WTC11 (cell line): ENCODE measurements around the gene KLHL22. TPM values are rescaled to one million over a fixed set of nuclear protein-coding genes. Genes with fewer than 3 reads are reported as not detected.

ENCODE experiments used
- ATAC-seq: fragments of 200-7000 bp; cut with Tn5 transposase; 2 replicates; pipeline ENCODE4 v1.10.0; 2021; ENCODE audit warnings: mild to moderate bottlenecking, moderate library complexity
- CTCF ChIA-PET: fragments of 300-600 bp; sonication (Branson Sonifier 250); formaldehyde crosslinking; loops from one replicate; lab custom pipeline; 2021; ENCODE audit warnings: antibody characterized with exemption; lab: Charles Lee
- POLR2A ChIA-PET: fragments of 350-600 bp; sonication (Branson Sonifier 250); formaldehyde crosslinking; loops from one replicate; lab custom pipeline; 2021; ENCODE audit warnings: antibody characterized with exemption; lab: Charles Lee
- DNase-seq: peaks from one replicate; pipeline ENCODE4 v3.0.0; 2021; ENCODE audit warnings: low spot score
- H3K27ac Mint-ChIP-seq: 2 replicates; pipeline ENCODE4 v1.8.0; 2021; ENCODE audit warnings: mixed read lengths
- H3K27me3 Mint-ChIP-seq: 2 replicates; pipeline ENCODE4 v1.8.0; 2021; ENCODE audit warnings: low read depth, mild to moderate bottlenecking, moderate library complexity, mixed read lengths
- H3K36me3 Mint-ChIP-seq: 2 replicates; pipeline ENCODE4 v1.8.0; 2021; ENCODE audit warnings: mixed read lengths
- H3K4me1 Mint-ChIP-seq: 2 replicates; pipeline ENCODE4 v1.8.0; 2022; ENCODE audit warnings: mixed read lengths
- H3K4me3 Mint-ChIP-seq: 2 replicates; pipeline ENCODE4 v1.8.0; 2021; ENCODE audit warnings: mild to moderate bottlenecking, moderate library complexity, mixed read lengths
- H3K9me3 Mint-ChIP-seq: 2 replicates; pipeline ENCODE4 v1.8.0; 2021; ENCODE audit warnings: mixed read lengths
- ATF1 ChIP-seq: sonication (generic); formaldehyde crosslinking; IDR thresholded peaks from 2 replicates; pipeline ENCODE4 v1.8.1; 2023; ENCODE audit warnings: mild to moderate bottlenecking, moderate library complexity, missing genetic modification reagents
- ATF3 ChIP-seq: sonication (generic); formaldehyde crosslinking; conservative IDR thresholded peaks from 2 replicates; pipeline ENCODE4 v1.8.1; 2022; ENCODE audit warnings: mild to moderate bottlenecking, missing genetic modification reagents
- CBFB ChIP-seq: sonication (generic); formaldehyde crosslinking; IDR thresholded peaks from 2 replicates; pipeline ENCODE4 v1.8.1; 2022; ENCODE audit warnings: mild to moderate bottlenecking, low read depth, missing genetic modification reagents
- CDX4 ChIP-seq: fragments of 250-450 bp; sonication (Bioruptor Pico); IDR thresholded peaks from 2 replicates; pipeline ENCODE4 v1.9.0; 2021; ENCODE audit warnings: moderate library complexity, mild to moderate bottlenecking, inconsistent platforms, borderline replicate concordance
- CREM ChIP-seq: sonication (generic); formaldehyde crosslinking; IDR thresholded peaks from 2 replicates; pipeline ENCODE4 v1.8.1; 2022; ENCODE audit warnings: mild to moderate bottlenecking, missing genetic modification reagents, moderate library complexity
- E2F1 ChIP-seq: sonication (generic); formaldehyde crosslinking; IDR thresholded peaks from 2 replicates; pipeline ENCODE4 v1.8.0; 2022; ENCODE audit warnings: mild to moderate bottlenecking, missing genetic modification reagents
- E2F5 ChIP-seq: sonication (generic); formaldehyde crosslinking; IDR thresholded peaks from 2 replicates; pipeline ENCODE4 v1.8.1; 2022; ENCODE audit warnings: mild to moderate bottlenecking, moderate library complexity, missing genetic modification reagents
- GRHL2 ChIP-seq: fragments of 250-450 bp; sonication (Bioruptor Pico); IDR thresholded peaks from 2 replicates; pipeline ENCODE4 v1.8.0; 2022; ENCODE audit warnings: mild to moderate bottlenecking, moderate library complexity; ENCODE audit not compliant: insufficient replicate concordance, severe bottlenecking
- IRF2 ChIP-seq: sonication (generic); formaldehyde crosslinking; IDR thresholded peaks from 2 replicates; pipeline ENCODE4 v1.8.0; 2022; ENCODE audit warnings: low read depth, missing genetic modification reagents, borderline replicate concordance
- MLX ChIP-seq: sonication (generic); formaldehyde crosslinking; IDR thresholded peaks from 2 replicates; pipeline ENCODE4 v1.8.1; 2023; ENCODE audit warnings: mild to moderate bottlenecking, missing genetic modification reagents, moderate library complexity
- MYBL2 ChIP-seq: sonication (generic); formaldehyde crosslinking; IDR thresholded peaks from 2 replicates; pipeline ENCODE4 v1.8.1; 2023; ENCODE audit warnings: mild to moderate bottlenecking, moderate library complexity, missing genetic modification reagents
- NFYB ChIP-seq: sonication (generic); formaldehyde crosslinking; conservative IDR thresholded peaks from 2 replicates; pipeline ENCODE4 v1.8.0; 2022; ENCODE audit warnings: low read depth, missing genetic modification reagents
- NR3C1 ChIP-seq: sonication (generic); formaldehyde crosslinking; conservative IDR thresholded peaks from 2 replicates; pipeline ENCODE4 v1.8.1; 2023; ENCODE audit warnings: low read depth, mild to moderate bottlenecking, missing genetic modification reagents
- PRDM15 ChIP-seq: sonication (generic); formaldehyde crosslinking; IDR thresholded peaks from 2 replicates; pipeline ENCODE4 v1.8.0; 2022; ENCODE audit warnings: missing genetic modification reagents
- RELA ChIP-seq: sonication (generic); formaldehyde crosslinking; IDR thresholded peaks from 2 replicates; pipeline ENCODE4 v1.8.1; 2022; ENCODE audit warnings: missing genetic modification reagents, mild to moderate bottlenecking, borderline replicate concordance
- SMAD4 ChIP-seq: sonication (generic); formaldehyde crosslinking; IDR thresholded peaks from 2 replicates; pipeline ENCODE4 v1.8.0; 2022; ENCODE audit warnings: mild to moderate bottlenecking, missing genetic modification reagents
- USF2 ChIP-seq: sonication (generic); formaldehyde crosslinking; IDR thresholded peaks from 2 replicates; pipeline ENCODE4 v1.8.1; 2023; ENCODE audit warnings: mild to moderate bottlenecking, missing genetic modification reagents, moderate library complexity
- ZBTB21 ChIP-seq: sonication (generic); formaldehyde crosslinking; IDR thresholded peaks from 2 replicates; pipeline ENCODE4 v1.8.1; 2023; ENCODE audit warnings: mild to moderate bottlenecking, missing genetic modification reagents, borderline replicate concordance
- ZBTB43 ChIP-seq: sonication (generic); formaldehyde crosslinking; IDR thresholded peaks from 2 replicates; pipeline ENCODE4 v1.8.1; 2023; ENCODE audit warnings: mild to moderate bottlenecking, missing genetic modification reagents
- ZNF232 ChIP-seq: sonication (generic); formaldehyde crosslinking; IDR thresholded peaks from 2 replicates; pipeline ENCODE4 v1.8.0; 2022; ENCODE audit warnings: mild to moderate bottlenecking, missing genetic modification reagents
- ZNF317 ChIP-seq: sonication (generic); formaldehyde crosslinking; IDR thresholded peaks from 2 replicates; pipeline ENCODE4 v1.8.1; 2023; ENCODE audit warnings: low read depth, mild to moderate bottlenecking, moderate library complexity, missing genetic modification reagents, borderline replicate concordance
- ZNF423 ChIP-seq: fragments of 250-450 bp; sonication (Bioruptor Pico); IDR thresholded peaks from 2 replicates; pipeline ENCODE4 v2.1.2; 2022; ENCODE audit warnings: mild to moderate bottlenecking, moderate library complexity
- total RNA-seq: library from RNA; stranded (reverse); gene quantifications from 3 replicates; pipeline ENCODE4 v1.2.3, GENCODE V29; 2021

Gene KLHL22
- total RNA-seq, 1 experiment from 2014 or later, result 15.7 TPM

- Mint-ChIP-seq H3K27me3 (peaks cover 75% of the 10 kb centered on the region), H3K4me1 (peaks cover 25% of the 10 kb centered on the region), H3K27ac (no peak overlapping the region), H3K9me3 (no peaks in the 10 kb centered on the region)
- POLR2A ChIA-PET, result no interaction called here
- CTCF ChIA-PET, result interaction anchor here (0.7 to 5.7 kb wide), 3 partner anchors 15 to 1214 kb away, joined by 3 to 31 read pairs (median 3); no protein-coding TSS in a partner anchor
- DNase-seq, result no peak
- no peak for TF ChIP-seq SMAD4
- no peak for TF ChIP-seq ATF3
- TF ChIP-seq CBFB (CRISPR knock-in tag), result no peak
- TF ChIP-seq ZNF423 (CRISPR knock-in tag), result no peak
- TF ChIP-seq, all 79 proteins: peak for 0
- no peak for ATAC-seq
- peaks cover 2% of the 10 kb centered on the region for H3K36me3 Mint-ChIP-seq
- H3K4me3 Mint-ChIP-seq, result no peak overlapping the region; the same call in 1 of the 2 replicates
These were observed 62.4 kb downstream of the KLHL22 start for GRCh38 chr22:20433191-20433590.

GRCh38 chr22:20432244-20432686 is 63.3 kb downstream of the KLHL22 start:
- Mint-ChIP-seq H3K27me3 (peaks cover 71% of the 10 kb centered on the region), H3K4me1 (peaks cover 24% of the 10 kb centered on the region), H3K4me3 (peak overlapping the region; percentile 66), H3K9me3 (no peaks in the 10 kb centered on the region), H3K36me3 (peaks cover 6% of the 10 kb centered on the region), H3K27ac (no peak overlapping the region)
- DNase-seq, result no peak
- ChIA-PET POLR2A (no interaction called here), CTCF (interaction anchor here (0.7 to 5.7 kb wide), 6 partner anchors 14 to 1215 kb away, joined by 3 to 31 read pairs (median 4); no protein-coding TSS in a partner anchor)
- ATAC-seq, result no peak
- TF ChIP-seq E2F1 (CRISPR knock-in tag) (no peak), ZNF317 (no peak), ZNF232 (CRISPR knock-in tag) (no peak), E2F5 (CRISPR knock-in tag) (no peak), ATF1 (CRISPR knock-in tag) (no peak), RELA (CRISPR knock-in tag) (no peak), CREM (CRISPR knock-in tag) (no peak), MLX (CRISPR knock-in tag) (no peak), ATF3 (no peak), PRDM15 (CRISPR knock-in tag) (no peak), ZBTB43 (CRISPR knock-in tag) (no peak), ZBTB21 (CRISPR knock-in tag) (no peak), MYBL2 (CRISPR knock-in tag) (no peak), CDX4 (CRISPR knock-in tag) (no peak), NR3C1 (no peak), USF2 (no peak), NFYB (CRISPR knock-in tag) (no peak), GRHL2 (CRISPR knock-in tag) (no peak), IRF2 (CRISPR knock-in tag) (no peak)
